Measurements from ENCODE around the gene MATK.

- TF ChIP-seq CTCF (IDR thresholded peaks at IDR 0.05; ENCODE audit: insufficient read depth, low read depth, low read length) (no peak), EZH2 (IDR thresholded peaks at IDR 0.05; ENCODE audit: insufficient read depth, low read length) (no peak)
Observed at GRCh38 chr19:3796358-3796757, 10.2 kb upstream of the MATK start.
